Breast epithelium (tissue), 4 donors: ENCODE measurements around the gene SP2. TPM values are rescaled to one million over a fixed set of nuclear protein-coding genes. Genes with fewer than 3 reads are reported as not detected.

Experiments
- DNase-seq, 2 donors: peaks; one replicate each; pipeline ENCODE4 v3.0.0-alpha.2; 2019; ENCODE audit warnings: low spot score in 2 of 2
- H3K27ac ChIP-seq, 2 donors: fragments of 200-600 bp; sonication (generic) in 1 of 2; one replicate each; pipeline ENCODE4 v1.5.1; 2016 to 2019; ENCODE audit warnings: mild to moderate bottlenecking in 1 of 2
- H3K27me3 ChIP-seq, 2 donors: fragments of 200-600 bp; sonication (generic) in 1 of 2; one replicate each; pipeline versions ENCODE4 v1.5.1 to v1.6.0; 2017 to 2019; ENCODE audit warnings: control low read depth in 1 of 2, mild to moderate bottlenecking in 1 of 2
- H3K36me3 ChIP-seq: fragments of 200-600 bp; one replicate; pipeline ENCODE4 v1.5.1; 2019
- H3K4me1 ChIP-seq, 2 donors: fragments of 200-600 bp; sonication (generic); one replicate each; pipeline ENCODE4 v1.5.1; 2016 to 2019; ENCODE audit warnings: control low read depth in 1 of 2
- H3K4me3 ChIP-seq, 3 donors: fragments of 200-600 bp; sonication (generic); 1 replicate in 2 of 3; 2 replicates in 1 of 3; pipeline ENCODE4 v1.5.1; 2016 to 2019; ENCODE audit warnings: mild to moderate bottlenecking in 3 of 3, moderate library complexity in 2 of 3
- H3K9me3 ChIP-seq, 2 donors: fragments of 200-600 bp; sonication (generic) in 1 of 2; one replicate each; pipeline ENCODE4 v1.5.1; 2016 to 2019; ENCODE audit warnings: control low read depth in 1 of 2
- POLR2A ChIP-seq: fragments of 450-650 bp; IDR thresholded peaks from one replicate; pipeline ENCODE4 v1.6.1; 2016; ENCODE audit warnings: antibody characterized with exemption, mild to moderate bottlenecking, moderate library complexity
- POLR2AphosphoS5 ChIP-seq, 3 donors: sonication (generic); formaldehyde crosslinking; IDR thresholded peaks; one replicate each; pipeline ENCODE4 v1.6.1; 2017; ENCODE audit warnings: antibody characterized with exemption in 3 of 3
- intact Hi-C: fragments of 100-400 bp; cut with DNase I; formaldehyde crosslinking; loops from one replicate; pipeline ENCODE4 v1.15.1; 2023; ENCODE audit warnings: low total_unique reads
- total RNA-seq, 3 donors: library from RNA; depleted of rRNA; stranded (reverse); fragments of >200 nt; gene quantifications; one replicate each; pipeline ENCODE4 v1.1.0, GENCODE V29; 2016
- TF ChIP-seq, protein P1 (sequence below), 3 donors: fragments of 450-650 bp; IDR thresholded peaks; one replicate each; pipeline ENCODE4 v1.5.1; 2016 to 2017; ENCODE audit warnings: antibody characterized with exemption in 3 of 3, mild to moderate bottlenecking in 3 of 3, moderate library complexity in 3 of 3

SP2 gene
- total RNA-seq, 3 donors from 2014 or later: 4.6 to 9.8 (median 5.6) TPM

DNA sequence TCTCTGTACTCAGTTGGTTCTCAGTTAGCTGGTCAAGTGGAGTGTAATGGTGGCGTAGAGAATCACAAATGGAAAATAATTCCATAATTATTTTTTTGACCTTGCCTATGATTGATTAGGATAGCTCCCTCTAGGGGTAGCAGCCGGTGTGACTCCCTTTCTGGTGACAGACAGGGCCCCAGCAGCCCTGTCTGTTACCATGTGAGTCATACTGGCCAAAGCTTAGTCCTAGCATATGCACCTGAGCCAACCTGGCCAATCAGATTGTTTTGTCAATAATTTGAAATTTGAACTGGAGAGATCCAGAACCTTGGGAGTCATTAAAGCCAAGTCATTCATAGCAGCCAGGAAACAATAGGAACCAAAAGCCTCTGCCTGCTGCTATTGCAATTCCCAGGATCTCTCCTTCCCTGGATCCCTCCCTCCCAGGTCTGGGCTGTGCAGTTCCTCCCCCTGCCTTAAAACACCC is 50.9 kb downstream of the SP2 start:
- Histone ChIP-seq H3K27ac (peak overlapping the region; percentile 80 to 95), H3K36me3 (no peaks in the 10 kb centered on the region), H3K4me1 (peaks cover 13 to 52% of the 10 kb centered on the region in 2 donors), H3K27me3 (no peaks in the 10 kb centered on the region), H3K4me3 (no peak overlapping the region), H3K9me3 (no peaks in the 10 kb centered on the region)
- DNase-seq: peak; percentile 85 to 89
- TF ChIP-seq POLR2A: no peak
- TF ChIP-seq POLR2AphosphoS5 (IDR thresholded peaks at IDR 0.05): peak in 1 of 3 donors; percentile 31
- TF ChIP-seq, protein P1, sequence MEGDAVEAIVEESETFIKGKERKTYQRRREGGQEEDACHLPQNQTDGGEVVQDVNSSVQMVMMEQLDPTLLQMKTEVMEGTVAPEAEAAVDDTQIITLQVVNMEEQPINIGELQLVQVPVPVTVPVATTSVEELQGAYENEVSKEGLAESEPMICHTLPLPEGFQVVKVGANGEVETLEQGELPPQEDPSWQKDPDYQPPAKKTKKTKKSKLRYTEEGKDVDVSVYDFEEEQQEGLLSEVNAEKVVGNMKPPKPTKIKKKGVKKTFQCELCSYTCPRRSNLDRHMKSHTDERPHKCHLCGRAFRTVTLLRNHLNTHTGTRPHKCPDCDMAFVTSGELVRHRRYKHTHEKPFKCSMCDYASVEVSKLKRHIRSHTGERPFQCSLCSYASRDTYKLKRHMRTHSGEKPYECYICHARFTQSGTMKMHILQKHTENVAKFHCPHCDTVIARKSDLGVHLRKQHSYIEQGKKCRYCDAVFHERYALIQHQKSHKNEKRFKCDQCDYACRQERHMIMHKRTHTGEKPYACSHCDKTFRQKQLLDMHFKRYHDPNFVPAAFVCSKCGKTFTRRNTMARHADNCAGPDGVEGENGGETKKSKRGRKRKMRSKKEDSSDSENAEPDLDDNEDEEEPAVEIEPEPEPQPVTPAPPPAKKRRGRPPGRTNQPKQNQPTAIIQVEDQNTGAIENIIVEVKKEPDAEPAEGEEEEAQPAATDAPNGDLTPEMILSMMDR (IDR thresholded peaks at IDR 0.05): peak; percentile 76 to 87 (median 81)
- intact Hi-C loops: no loop called here

DNA sequence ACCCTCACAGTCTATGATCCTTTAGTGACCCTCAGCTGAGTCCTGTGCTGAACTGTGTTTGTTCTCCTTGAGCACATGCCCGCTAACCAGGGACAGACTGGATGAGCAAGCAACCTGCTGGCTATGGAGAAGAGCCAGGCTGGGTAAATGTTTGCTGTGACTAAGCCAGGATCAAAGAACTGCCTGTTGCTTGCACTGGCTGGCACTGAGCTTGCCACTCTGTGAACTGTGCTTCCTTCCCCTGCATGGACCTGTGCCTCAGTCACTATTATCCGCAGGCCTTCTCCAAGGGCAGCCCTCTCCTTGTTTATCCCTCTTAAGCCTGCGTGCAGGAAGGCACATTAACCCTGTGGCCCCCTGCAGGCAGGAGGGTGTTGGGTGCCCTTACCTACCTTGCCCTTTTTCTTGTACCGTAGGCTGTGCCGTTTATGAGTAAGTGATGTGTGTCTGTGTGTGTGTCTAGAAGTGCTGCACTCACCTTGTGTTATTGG is 52.7 kb downstream of the SP2 start:
- TF ChIP-seq, protein P1 (IDR thresholded peaks at IDR 0.05): no peak
- TF ChIP-seq POLR2A: no peak
- TF ChIP-seq POLR2AphosphoS5 (IDR thresholded peaks at IDR 0.05): no peak
- Histone ChIP-seq H3K4me1 (peaks cover 8 to 47% of the 10 kb centered on the region in 2 donors), H3K27me3 (no peaks in the 10 kb centered on the region), H3K4me3 (peak overlapping the region in 1 of 3 donors; percentile 63), H3K27ac (peak overlapping the region; percentile 95 to 97), H3K36me3 (no peaks in the 10 kb centered on the region), H3K9me3 (no peaks in the 10 kb centered on the region)
- intact Hi-C loops: no loop called here
- peak; percentile 63 to 77 for DNase-seq

DNA sequence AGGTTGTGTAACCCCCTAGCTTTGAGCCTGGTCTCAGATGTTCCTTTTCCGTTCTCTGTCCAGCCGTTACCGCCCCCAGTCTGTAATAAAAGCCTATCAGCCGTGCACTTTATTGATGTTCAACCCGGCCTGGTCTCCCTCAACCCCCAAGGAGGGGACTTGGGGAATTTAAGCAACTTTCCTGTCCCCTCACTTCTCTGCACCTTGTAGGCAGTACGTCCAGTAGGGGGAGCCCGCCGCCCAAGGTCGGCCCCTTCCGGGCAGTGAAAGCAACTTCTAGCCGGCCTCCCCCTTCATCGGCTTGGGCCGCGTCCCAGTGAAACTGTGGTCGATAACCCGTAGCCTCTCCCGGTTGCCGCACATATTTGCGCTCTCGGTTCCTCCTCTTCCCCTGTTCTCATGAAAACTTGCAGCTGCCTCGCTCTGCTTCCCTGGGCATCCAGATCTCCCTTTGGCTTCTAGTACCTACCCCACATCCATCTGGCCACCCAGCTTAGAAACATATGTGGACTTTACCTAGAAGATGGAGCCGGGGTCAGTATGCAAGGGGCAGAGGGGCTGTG is 53.2 kb downstream of the SP2 start:
- TF ChIP-seq POLR2A: no peak
- TF ChIP-seq, protein P1 (IDR thresholded peaks at IDR 0.05): peak; percentile 88 to 96 (median 90)
- TF ChIP-seq POLR2AphosphoS5 (IDR thresholded peaks at IDR 0.05): peak; percentile 9 to 58 (median 36)
- H3K4me1 ChIP-seq: peaks cover 8 to 44% of the 10 kb centered on the region in 2 donors
- DNase-seq: peak; percentile 89 to 95
- H3K27ac ChIP-seq: peak overlapping the region; percentile 95 to 97
- no peaks in the 10 kb centered on the region for H3K27me3 ChIP-seq
- no peaks in the 10 kb centered on the region for H3K9me3 ChIP-seq
- H3K4me3 ChIP-seq: peak overlapping the region; percentile 31 to 63 (median 42)
- no peaks in the 10 kb centered on the region for H3K36me3 ChIP-seq
- intact Hi-C loops: no loop called here

DNA sequence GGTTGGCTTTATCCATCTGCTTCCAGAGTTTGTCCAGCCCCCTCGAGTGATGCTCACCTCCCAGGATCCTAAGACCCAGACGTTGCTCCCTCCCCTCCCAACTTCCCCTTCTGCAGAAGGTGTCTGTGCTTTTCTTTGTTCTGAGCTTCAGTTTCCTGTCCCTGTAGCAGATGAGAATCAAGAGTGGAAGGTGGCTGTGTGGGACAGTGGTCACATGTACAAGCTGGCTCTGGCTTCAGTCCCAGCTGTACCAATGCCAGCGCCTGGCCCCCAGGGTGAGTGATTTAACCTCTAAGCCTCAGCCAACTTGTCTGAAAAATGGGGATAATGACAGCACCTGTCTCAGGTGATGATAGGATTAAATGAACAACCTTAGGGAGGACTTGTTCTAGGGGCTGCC is 53.9 kb downstream of the SP2 start:
- intact Hi-C loops: no loop called here
- peak; percentile 84 to 86 for DNase-seq
- no peak for TF ChIP-seq POLR2A
- no peak for TF ChIP-seq POLR2AphosphoS5 (IDR thresholded peaks at IDR 0.05)
- Histone ChIP-seq H3K9me3 (no peaks in the 10 kb centered on the region), H3K27ac (peak overlapping the region; percentile 95 to 97), H3K4me3 (peak overlapping the region in 2 of 3 donors; percentile 42 to 63), H3K27me3 (no peaks in the 10 kb centered on the region), H3K4me1 (peaks cover 8 to 44% of the 10 kb centered on the region in 2 donors), H3K36me3 (no peaks in the 10 kb centered on the region)

DNA sequence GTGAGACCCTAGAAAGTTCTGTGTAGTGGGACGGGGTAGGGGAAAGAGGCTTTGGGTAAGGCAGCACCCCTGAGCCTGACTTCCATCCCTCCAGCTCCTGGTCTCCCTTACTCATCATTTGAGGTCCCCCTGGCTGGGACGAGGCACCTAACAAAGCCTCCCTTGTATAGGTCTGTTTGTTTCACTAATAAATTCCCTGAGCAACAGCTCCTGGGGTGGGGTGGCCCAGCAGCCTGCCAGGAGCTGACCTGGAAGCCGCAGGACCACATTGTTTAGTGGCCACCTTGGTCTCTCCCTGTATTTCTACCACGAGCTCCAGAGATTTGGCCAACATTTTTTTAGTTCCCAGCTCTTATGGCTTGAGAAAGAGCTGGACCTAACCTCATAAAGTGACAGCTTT is 54.4 kb downstream of the SP2 start:
- intact Hi-C loops: no loop called here
- Histone ChIP-seq H3K27ac (peak overlapping the region; percentile 95 to 97), H3K36me3 (no peaks in the 10 kb centered on the region), H3K9me3 (no peaks in the 10 kb centered on the region), H3K27me3 (no peaks in the 10 kb centered on the region), H3K4me1 (peaks cover 8 to 40% of the 10 kb centered on the region in 2 donors), H3K4me3 (peak overlapping the region in 1 of 3 donors; percentile 63)
- DNase-seq: peak in 1 of 2 donors; percentile 90
- TF ChIP-seq POLR2AphosphoS5 (IDR thresholded peaks at IDR 0.05): peak in 1 of 3 donors; percentile 23
- TF ChIP-seq POLR2A: no peak
- TF ChIP-seq, protein P1 (IDR thresholded peaks at IDR 0.05): no peak
